Measurements from ENCODE around the gene ASPHD2.

ASPHD2 gene

GRCh38 chr22:26485806-26486390 lies 56.8 kb downstream of the ASPHD2 start:
- no peak for DNase-seq (ENCODE audit: extremely low spot score)
- TF ChIP-seq, protein P1, sequence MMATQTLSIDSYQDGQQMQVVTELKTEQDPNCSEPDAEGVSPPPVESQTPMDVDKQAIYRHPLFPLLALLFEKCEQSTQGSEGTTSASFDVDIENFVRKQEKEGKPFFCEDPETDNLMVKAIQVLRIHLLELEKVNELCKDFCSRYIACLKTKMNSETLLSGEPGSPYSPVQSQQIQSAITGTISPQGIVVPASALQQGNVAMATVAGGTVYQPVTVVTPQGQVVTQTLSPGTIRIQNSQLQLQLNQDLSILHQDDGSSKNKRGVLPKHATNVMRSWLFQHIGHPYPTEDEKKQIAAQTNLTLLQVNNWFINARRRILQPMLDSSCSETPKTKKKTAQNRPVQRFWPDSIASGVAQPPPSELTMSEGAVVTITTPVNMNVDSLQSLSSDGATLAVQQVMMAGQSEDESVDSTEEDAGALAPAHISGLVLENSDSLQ (IDR thresholded peaks at IDR 0.05), result no peak
- TF ChIP-seq TARDBP (IDR thresholded peaks at IDR 0.05) (no peak), FOXK2 (IDR thresholded peaks at IDR 0.05) (no peak), BHLHE40 (IDR thresholded peaks at IDR 0.05; ENCODE audit: borderline replicate concordance) (no peak), SUZ12 (IDR thresholded peaks at IDR 0.05) (no peak), HDGF (IDR thresholded peaks at IDR 0.05; ENCODE audit: borderline replicate concordance) (no peak), CTBP1 (IDR thresholded peaks at IDR 0.05; ENCODE audit: borderline replicate concordance) (no peak), ZNF384 (IDR thresholded peaks at IDR 0.05) (no peak), SP1 (IDR thresholded peaks at IDR 0.05) (no peak), NFRKB (IDR thresholded peaks at IDR 0.05) (no peak), ELF4 (IDR thresholded peaks at IDR 0.05) (no peak), LEF1 (IDR thresholded peaks at IDR 0.05; ENCODE audit: borderline replicate concordance) (no peak), FOXA1 (IDR thresholded peaks at IDR 0.05) (no peak), ARNT (IDR thresholded peaks at IDR 0.05) (no peak), FOXM1 (IDR thresholded peaks at IDR 0.05; ENCODE audit: borderline replicate concordance) (no peak), L3MBTL2 (conservative IDR thresholded peaks at IDR 0.05) (no peak)
- POLR2A ChIA-PET, result no interaction called here
- CTCF ChIA-PET, result no interaction called here

- ChIA-PET CTCF (no interaction called here), POLR2A (no interaction called here)
- TF ChIP-seq FOXM1 (IDR thresholded peaks at IDR 0.05; ENCODE audit: borderline replicate concordance) (no peak), NFRKB (IDR thresholded peaks at IDR 0.05) (no peak), FOXK2 (IDR thresholded peaks at IDR 0.05) (no peak), CTBP1 (IDR thresholded peaks at IDR 0.05; ENCODE audit: borderline replicate concordance) (no peak), SP1 (IDR thresholded peaks at IDR 0.05) (no peak), BHLHE40 (IDR thresholded peaks at IDR 0.05; ENCODE audit: borderline replicate concordance) (no peak), LEF1 (IDR thresholded peaks at IDR 0.05; ENCODE audit: borderline replicate concordance) (no peak)
- no peak for DNase-seq (ENCODE audit: extremely low spot score)
Observed at GRCh38 chr22:26486394-26486793, 57.3 kb downstream of the ASPHD2 start.

DNA sequence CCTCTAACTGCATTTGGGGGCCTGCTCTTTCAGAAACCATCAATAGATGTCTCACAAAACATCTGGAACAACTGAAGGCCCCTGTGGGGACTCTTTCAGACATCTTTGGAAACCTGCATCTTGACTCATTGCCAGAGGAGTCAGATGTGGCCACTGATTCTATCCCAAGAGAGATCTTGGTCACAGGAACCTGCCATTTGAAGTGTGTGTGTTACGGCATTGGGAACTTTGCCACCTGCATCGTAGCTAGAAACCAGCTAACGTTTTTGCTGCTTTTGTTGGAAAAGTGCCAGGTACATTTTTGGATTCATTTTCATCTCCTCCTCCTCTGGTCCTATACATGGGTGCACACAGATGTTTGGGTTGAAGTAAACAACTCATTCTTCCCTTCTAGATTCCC lies 58.9 kb downstream of the ASPHD2 start:
- ChIA-PET CTCF (no interaction called here), POLR2A (no interaction called here)
- TF ChIP-seq ARNT (IDR thresholded peaks at IDR 0.05) (no peak), FOXM1 (IDR thresholded peaks at IDR 0.05; ENCODE audit: borderline replicate concordance) (no peak), BHLHE40 (IDR thresholded peaks at IDR 0.05; ENCODE audit: borderline replicate concordance) (no peak), SP1 (IDR thresholded peaks at IDR 0.05) (no peak), L3MBTL2 (conservative IDR thresholded peaks at IDR 0.05) (no peak), FOXK2 (IDR thresholded peaks at IDR 0.05) (no peak), FOXA1 (IDR thresholded peaks at IDR 0.05) (no peak), ELF4 (IDR thresholded peaks at IDR 0.05) (no peak)
- DNase-seq (ENCODE audit: extremely low spot score), result no peak

GRCh38 chr22:26489447-26490036 lies 60.5 kb downstream of the ASPHD2 start:
- no peak for DNase-seq (ENCODE audit: extremely low spot score)
- ChIA-PET CTCF (no interaction called here), POLR2A (no interaction called here)
- TF ChIP-seq NFRKB (IDR thresholded peaks at IDR 0.05) (no peak), SP1 (IDR thresholded peaks at IDR 0.05) (no peak), ARNT (IDR thresholded peaks at IDR 0.05) (no peak), ELF4 (IDR thresholded peaks at IDR 0.05) (no peak), LEF1 (IDR thresholded peaks at IDR 0.05; ENCODE audit: borderline replicate concordance) (no peak), ZNF384 (IDR thresholded peaks at IDR 0.05) (no peak), FOXA1 (IDR thresholded peaks at IDR 0.05) (no peak), FOXM1 (IDR thresholded peaks at IDR 0.05; ENCODE audit: borderline replicate concordance) (no peak), SUZ12 (IDR thresholded peaks at IDR 0.05) (no peak), HDGF (IDR thresholded peaks at IDR 0.05; ENCODE audit: borderline replicate concordance) (no peak), TARDBP (IDR thresholded peaks at IDR 0.05) (no peak), BHLHE40 (IDR thresholded peaks at IDR 0.05; ENCODE audit: borderline replicate concordance) (no peak)
- TF ChIP-seq, protein P1 (IDR thresholded peaks at IDR 0.05), result no peak

GRCh38 chr22:26492220-26492619 lies 63.2 kb downstream of the ASPHD2 start:
- TF ChIP-seq BHLHE40 (IDR thresholded peaks at IDR 0.05; ENCODE audit: borderline replicate concordance) (no peak), SP1 (IDR thresholded peaks at IDR 0.05) (no peak), FOXM1 (IDR thresholded peaks at IDR 0.05; ENCODE audit: borderline replicate concordance) (no peak), NFRKB (IDR thresholded peaks at IDR 0.05) (no peak), L3MBTL2 (conservative IDR thresholded peaks at IDR 0.05) (no peak), LEF1 (IDR thresholded peaks at IDR 0.05; ENCODE audit: borderline replicate concordance) (no peak), ARNT (IDR thresholded peaks at IDR 0.05) (no peak), TARDBP (IDR thresholded peaks at IDR 0.05) (no peak), ELF4 (IDR thresholded peaks at IDR 0.05) (no peak), FOXK2 (IDR thresholded peaks at IDR 0.05) (no peak), HDGF (IDR thresholded peaks at IDR 0.05; ENCODE audit: borderline replicate concordance) (no peak), SUZ12 (IDR thresholded peaks at IDR 0.05) (no peak), FOXA1 (IDR thresholded peaks at IDR 0.05) (no peak)
- TF ChIP-seq, protein P1 (IDR thresholded peaks at IDR 0.05), result no peak
- no peak for DNase-seq (ENCODE audit: extremely low spot score)
- ChIA-PET POLR2A (interaction anchor here (1.2 to 2.7 kb wide), 2 partner anchors 9 to 20 kb away, joined by 3 to 12 read pairs; partner anchors contain the start of genes HPS4, SRRD and TFIP11), CTCF (no interaction called here)

DNA sequence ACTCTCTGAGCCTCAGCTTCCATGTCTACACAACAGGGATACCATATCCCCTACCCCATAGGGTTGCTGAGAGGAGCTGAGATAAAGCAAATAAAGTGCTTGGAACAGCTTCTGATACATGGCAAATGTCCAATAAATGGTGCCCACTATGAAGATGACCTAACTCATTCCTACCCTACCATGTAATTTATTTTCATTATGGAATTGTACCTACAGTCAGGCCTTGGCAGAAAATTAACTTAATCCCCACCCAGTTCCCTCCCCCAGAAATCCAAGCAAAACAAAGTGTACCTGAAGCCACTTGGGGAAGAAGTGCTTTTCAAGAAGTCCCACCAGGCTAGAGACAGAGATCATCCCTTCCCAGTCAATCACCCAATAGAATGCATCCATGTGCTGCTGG lies 65.4 kb downstream of the ASPHD2 start:
- CTCF ChIA-PET, result no interaction called here
- POLR2A ChIA-PET, result interaction anchor here (1.0 to 1.3 kb wide), 2 partner anchors 12 to 18 kb away, joined by 3 to 4 read pairs; partner anchors contain the start of genes HPS4 and TFIP11
- DNase-seq (ENCODE audit: extremely low spot score), result no peak
- no peak for TF ChIP-seq BHLHE40 (IDR thresholded peaks at IDR 0.05; ENCODE audit: borderline replicate concordance)
- TF ChIP-seq L3MBTL2 (conservative IDR thresholded peaks at IDR 0.05), result no peak
- no peak for TF ChIP-seq FOXM1 (IDR thresholded peaks at IDR 0.05; ENCODE audit: borderline replicate concordance)
- TF ChIP-seq ZNF384 (IDR thresholded peaks at IDR 0.05), result no peak
- TF ChIP-seq SUZ12 (IDR thresholded peaks at IDR 0.05), result no peak
